GM20000 (cell line): Measurements from ENCODE around the gene GFOD1.

ENCODE experiments used
- DNase-seq: peaks from one replicate; pipeline ENCODE4 v3.0.0; 2012; ENCODE audit warnings: low spot score
- TF ChIP-seq, protein P1 (sequence below): IDR thresholded peaks from 2 replicates; pipeline ENCODE4 v1.5.1; 2012; ENCODE audit warnings: mild to moderate bottlenecking, control low read depth; ENCODE audit errors: extremely low read depth, missing control alignments

GFOD1 gene

DNA sequence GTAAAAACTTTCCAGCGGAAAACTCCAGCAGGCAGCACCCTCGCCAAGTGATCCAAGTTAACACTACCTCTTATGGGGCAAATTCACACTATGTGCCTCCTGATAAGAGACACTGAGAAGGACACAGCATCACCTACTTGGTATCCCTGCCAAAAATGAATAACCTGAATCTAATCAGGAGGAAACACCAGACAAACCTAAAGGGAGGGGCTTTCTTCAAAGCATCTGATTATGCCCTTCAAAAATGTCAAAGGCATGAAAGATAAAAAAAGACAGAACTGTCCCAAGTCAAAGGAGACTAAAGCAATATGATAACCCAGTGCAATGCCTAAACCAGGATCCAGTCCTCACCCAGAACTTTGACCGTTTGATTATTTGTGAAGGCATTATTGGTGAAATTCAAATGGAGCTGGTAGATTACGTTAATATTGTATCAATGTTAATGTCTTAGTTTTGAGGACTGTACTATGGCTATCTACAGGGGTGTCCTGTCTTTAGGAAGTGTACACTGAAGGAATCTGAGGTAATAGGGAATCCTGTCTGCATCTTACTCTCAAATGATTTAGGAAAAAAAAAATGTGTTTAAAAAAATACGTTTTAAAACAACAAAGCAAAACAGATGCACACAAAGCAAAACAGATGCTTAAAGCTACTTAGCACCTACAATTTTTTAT lies 167.4 kb downstream of the GFOD1 start:
- TF ChIP-seq, protein P1, sequence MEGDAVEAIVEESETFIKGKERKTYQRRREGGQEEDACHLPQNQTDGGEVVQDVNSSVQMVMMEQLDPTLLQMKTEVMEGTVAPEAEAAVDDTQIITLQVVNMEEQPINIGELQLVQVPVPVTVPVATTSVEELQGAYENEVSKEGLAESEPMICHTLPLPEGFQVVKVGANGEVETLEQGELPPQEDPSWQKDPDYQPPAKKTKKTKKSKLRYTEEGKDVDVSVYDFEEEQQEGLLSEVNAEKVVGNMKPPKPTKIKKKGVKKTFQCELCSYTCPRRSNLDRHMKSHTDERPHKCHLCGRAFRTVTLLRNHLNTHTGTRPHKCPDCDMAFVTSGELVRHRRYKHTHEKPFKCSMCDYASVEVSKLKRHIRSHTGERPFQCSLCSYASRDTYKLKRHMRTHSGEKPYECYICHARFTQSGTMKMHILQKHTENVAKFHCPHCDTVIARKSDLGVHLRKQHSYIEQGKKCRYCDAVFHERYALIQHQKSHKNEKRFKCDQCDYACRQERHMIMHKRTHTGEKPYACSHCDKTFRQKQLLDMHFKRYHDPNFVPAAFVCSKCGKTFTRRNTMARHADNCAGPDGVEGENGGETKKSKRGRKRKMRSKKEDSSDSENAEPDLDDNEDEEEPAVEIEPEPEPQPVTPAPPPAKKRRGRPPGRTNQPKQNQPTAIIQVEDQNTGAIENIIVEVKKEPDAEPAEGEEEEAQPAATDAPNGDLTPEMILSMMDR, result no peak
- DNase-seq, result no peak

DNA sequence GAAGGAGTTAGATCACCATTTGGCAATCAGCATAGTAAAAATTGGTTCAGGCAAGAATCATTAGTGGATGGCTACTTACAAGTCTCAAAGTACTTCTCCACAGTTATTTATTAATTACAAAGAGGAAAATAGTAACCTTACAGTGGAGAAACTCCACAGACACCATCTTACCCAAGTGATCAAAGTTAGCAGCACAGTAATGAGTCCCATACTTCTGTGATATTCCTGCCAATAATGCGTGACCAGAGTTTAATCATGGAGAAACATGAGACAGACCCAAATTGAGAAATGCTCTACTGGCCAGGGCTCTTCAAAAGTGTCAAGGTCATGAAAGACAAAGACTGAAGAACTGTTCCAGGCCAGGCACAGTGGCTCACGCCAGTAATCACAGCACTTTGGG lies 168.6 kb downstream of the GFOD1 start:
- no peak for DNase-seq
- TF ChIP-seq, protein P1, result no peak

DNA sequence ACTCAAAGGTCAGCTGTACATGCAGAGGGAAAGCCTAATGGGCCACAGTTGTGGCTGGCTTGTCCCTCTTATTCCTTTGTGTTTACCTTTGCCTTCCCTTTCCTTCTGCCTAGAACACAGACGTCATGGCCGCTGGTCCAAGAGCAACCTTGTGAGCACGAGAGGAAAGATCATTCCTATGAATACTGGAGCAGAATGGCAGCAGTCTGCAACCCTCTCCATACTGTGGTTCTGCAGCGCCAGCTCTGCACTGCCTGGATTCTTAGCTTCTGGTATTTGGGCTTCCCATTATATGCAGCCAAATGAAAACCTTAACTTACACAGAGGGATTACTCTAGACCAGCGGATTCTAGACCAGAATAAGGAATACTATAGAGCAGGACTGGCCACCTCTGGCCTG lies 171.5 kb downstream of the GFOD1 start:
- TF ChIP-seq, protein P1, result no peak

DNA sequence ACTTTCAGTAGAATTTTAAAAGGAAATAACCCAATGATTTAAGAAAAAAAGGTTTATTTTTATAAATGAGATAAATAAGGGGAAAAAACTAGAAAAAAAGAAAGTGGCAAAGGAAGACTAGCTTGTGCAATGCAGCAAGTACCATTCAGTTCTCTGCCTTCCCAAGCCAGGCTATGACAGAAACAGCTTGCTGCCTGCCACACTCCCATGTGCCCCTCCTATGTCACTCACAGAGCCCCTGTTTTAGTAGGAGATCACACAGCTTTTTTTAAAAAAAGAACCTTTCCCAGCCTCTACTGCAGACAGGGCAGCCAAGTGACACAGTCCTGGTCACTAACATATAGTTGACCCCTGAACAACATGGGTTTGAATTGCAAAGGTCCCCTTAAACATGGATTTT lies 172.6 kb downstream of the GFOD1 start:
- TF ChIP-seq, protein P1, result no peak
- DNase-seq, result no peak

More for the DNA sequence above, 171.5 kb downstream of the GFOD1 start:
- no peak for DNase-seq

DNA sequence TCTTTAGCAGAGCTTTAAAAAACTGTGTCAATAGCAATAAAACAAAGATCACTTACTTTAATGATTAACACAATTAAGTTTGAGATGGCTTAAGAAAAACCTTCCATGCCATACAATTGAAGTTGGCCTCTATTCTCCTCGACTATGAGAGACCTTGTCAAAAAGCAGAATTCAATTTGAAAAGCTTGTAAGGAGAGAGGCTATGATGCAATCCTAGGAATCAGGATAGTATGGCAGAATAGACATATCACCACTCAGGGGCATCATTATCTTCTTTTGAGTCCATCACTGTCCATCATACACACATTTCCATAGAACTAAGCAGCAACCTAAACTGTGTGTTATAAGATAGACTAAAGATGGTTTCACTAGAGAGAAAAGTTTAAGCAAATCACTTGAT lies 176.2 kb downstream of the GFOD1 start:
- DNase-seq, result no peak
- TF ChIP-seq, protein P1, result no peak

DNA sequence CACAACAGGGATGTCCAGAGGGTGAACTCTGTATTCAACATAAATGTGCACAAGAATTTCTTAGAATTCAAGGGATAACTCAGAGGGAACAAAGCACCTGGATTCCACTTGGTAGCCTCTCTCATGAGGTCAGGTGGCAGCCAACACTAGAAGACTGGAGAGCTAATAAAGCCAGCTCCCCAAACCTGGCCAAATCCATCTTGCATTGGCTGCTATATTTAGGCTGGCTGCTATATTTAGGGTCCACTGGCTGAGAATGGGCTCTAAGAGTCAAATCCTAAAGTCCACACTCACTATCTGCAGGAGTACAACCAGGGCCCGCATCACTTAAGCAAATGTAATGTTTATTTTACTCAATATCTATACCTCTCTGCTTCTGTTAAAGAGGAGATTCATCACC lies 179.1 kb downstream of the GFOD1 start:
- DNase-seq, result no peak
- TF ChIP-seq, protein P1, result no peak
